ENCODE data around the gene PAX7. TPM values are rescaled to one million over a fixed set of nuclear protein-coding genes. Genes with fewer than 3 reads are reported as not detected.

PAX7 gene
- total and polyA plus RNA-seq, 9 of the 15 experiments (the other 6 are each of a cell fraction or from before 2014, with no cell fraction given) = not detected

GRCh38 chr1:18614069-18614735 lies 16.4 kb upstream of the PAX7 start:
- Histone ChIP-seq H3K79me2 (ENCODE audit: control insufficient read depth, insufficient read depth, low read length) (no peaks in the 10 kb centered on the region), H4K20me1 (replicated peaks; ENCODE audit: control insufficient read depth, insufficient read depth, low read length) (no peaks in the 10 kb centered on the region), H2AFZ (ENCODE audit: low read depth, low read length) (no peak overlapping the region), H3K9me3 (replicated peaks; ENCODE audit: control insufficient read depth, insufficient read depth, low read depth, low read length) (no peaks in the 10 kb centered on the region), H3K9me1 (ENCODE audit: control insufficient read depth, insufficient read depth, low read length) (no peaks in the 10 kb centered on the region), H3K4me1 (replicated peaks in 1 of 2; ENCODE audit: control insufficient read depth in 2 of 2, insufficient read depth in 2 of 2, low read length in 2 of 2) (no peaks in the 10 kb centered on the region), H3K4me3 (no peak overlapping the region), H3K9ac (ENCODE audit: insufficient read depth in 1 of 2, low read depth in 2 of 2, low read length in 2 of 2) (no peak overlapping the region), H3K36me3 (ENCODE audit: control insufficient read depth, insufficient read depth, low read length) (no peaks in the 10 kb centered on the region), H3K4me2 (ENCODE audit: insufficient read depth, low read length) (no peak overlapping the region), H3K27ac (ENCODE audit: extremely low read depth, low read depth, low read length) (no peak overlapping the region), H3K27me3 (ENCODE audit: control insufficient read depth in 2 of 2, insufficient read depth in 2 of 2, low read length in 2 of 2) (peaks cover 13 to 16% of the 10 kb centered on the region in 2 experiments)
- BruUV-seq (replicated peaks) = no TSS peak
- TF ChIP-seq HMGXB4 (CRISPR knock-in tag; IDR thresholded peaks at IDR 0.05) (no peak), POLR2AphosphoS5 (IDR thresholded peaks at IDR 0.05; ENCODE audit: control insufficient read depth, insufficient read depth, low read depth, low read length) (no peak), RBM25 (IDR thresholded peaks at IDR 0.05; ENCODE audit: low read depth, low read length, severe bottlenecking) (no peak), CHAMP1 (IDR thresholded peaks at IDR 0.05) (no peak)
- no peak for DNase-seq (ENCODE audit: extremely low read depth in 1 of 4, low spot score in 3 of 4)
- 2% methylated on average over 7 of the region's 7 CpGs for WGBS (ENCODE audit: insufficient coverage, low coverage, missing lambda C conversion rate)
- in situ Hi-C loops (cut with MboI) = loop anchor here (25.0 kb wide), 1 partner anchor 1048 kb away; the partner anchor contains the start of gene HTR6
- POLR2A ChIA-PET = interaction anchor here (0.8 kb wide), 1 partner anchor 15 kb away, joined by 4 read pairs; no protein-coding TSS in a partner anchor
- FAIRE-seq = no peak
- intact Hi-C loops (cut with micrococcal nuclease) = no loop called here
- CTCF ChIA-PET (ENCODE audit: low intra/inter-chr PET ratio) = no interaction called here
- no peak for ATAC-seq
